IMR-90 (cell line): ENCODE results near the gene LRFN4. TPM values are rescaled to one million over a fixed set of nuclear protein-coding genes. Genes with fewer than 3 reads are reported as not detected.

ENCODE experiments used
- ATAC-seq: fragments of 200-7000 bp; cut with Tn5 transposase; 2 replicates; pipeline ENCODE4 v1.9.1; 2020; ENCODE audit warnings: low read depth, mild to moderate bottlenecking, moderate library complexity
- BruUV-seq: library from RNA; stranded (reverse); fragments of 400-500 nt; replicated peaks from 2 replicates; lab custom pipeline; 2021; lab: Mats Ljungman, UMichigan
- CTCF ChIA-PET: fragments of 300-600 bp; formaldehyde crosslinking; extraction: SDS; loops from one replicate; lab custom pipeline; 2021; ENCODE audit warnings: antibody characterized with exemption; lab: Yijun Ruan, JAX
- POLR2A ChIA-PET: fragments of 300-600 bp; sonication (Branson Sonifier 250); formaldehyde crosslinking; loops from one replicate; lab custom pipeline; 2022; ENCODE audit warnings: antibody characterized with exemption; ENCODE audit not compliant: unreplicated experiment; lab: Charles Lee
- DNase-seq: peaks from one replicate; pipeline ENCODE4 v3.0.0; 2013
- H2AFZ ChIP-seq: replicated peaks from 2 replicates; pipeline ENCODE3; 2013; ENCODE audit warnings: low read length, mild to moderate bottlenecking; ENCODE audit not compliant: poor library complexity
- H2AK5ac ChIP-seq: 2 replicates; pipeline ENCODE4 v1.6.1; 2013; ENCODE audit warnings: low read depth, low read length, inconsistent platforms
- H2AK9ac ChIP-seq: replicated peaks from 2 replicates; pipeline ENCODE3; 2013; ENCODE audit warnings: mild to moderate bottlenecking, low read depth, low read length, moderate library complexity; ENCODE audit not compliant: poor library complexity
- H2BK120ac ChIP-seq: 2 replicates; pipeline ENCODE4 v1.6.1; 2013; ENCODE audit warnings: low read depth, low read length, inconsistent platforms
- H2BK15ac ChIP-seq: 3 replicates; pipeline ENCODE4 v1.6.1; 2013; ENCODE audit warnings: low read depth, low read length, inconsistent platforms
- H2BK20ac ChIP-seq: 2 replicates; pipeline ENCODE4 v1.6.1; 2013; ENCODE audit warnings: low read depth, mild to moderate bottlenecking, inconsistent platforms, low read length, moderate library complexity
- H2BK5ac ChIP-seq: 2 replicates; pipeline ENCODE4 v1.6.1; 2013; ENCODE audit warnings: mild to moderate bottlenecking, low read depth, low read length, inconsistent platforms; ENCODE audit not compliant: poor library complexity, severe bottlenecking
- H3K14ac ChIP-seq: replicated peaks from 2 replicates; pipeline ENCODE4 v1.6.1; 2013; ENCODE audit warnings: low read depth, low read length, inconsistent platforms
- H3K18ac ChIP-seq: 2 replicates; pipeline ENCODE4 v1.6.1; 2013; ENCODE audit warnings: low read depth, low read length, control low read depth
- H3K23ac ChIP-seq: 2 replicates; pipeline ENCODE4 v1.6.1; 2013; ENCODE audit warnings: low read depth, low read length, inconsistent platforms
- H3K27ac ChIP-seq: 2 replicates; pipeline ENCODE4 v1.5.1; 2013; ENCODE audit warnings: mild to moderate bottlenecking, control low read depth, low read length; ENCODE audit not compliant: insufficient read depth
- H3K27me3 ChIP-seq: 2 replicates; pipeline ENCODE4 v1.6.1; 2013; ENCODE audit warnings: low read length; ENCODE audit not compliant: control insufficient read depth, insufficient read depth
- H3K36me3 ChIP-seq: 2 replicates; pipeline ENCODE4 v1.6.1; 2013; ENCODE audit warnings: low read length, mixed read lengths; ENCODE audit not compliant: control insufficient read depth, insufficient read depth
- H3K4ac ChIP-seq: 2 replicates; pipeline ENCODE4 v1.6.1; 2013; ENCODE audit warnings: low read depth, low read length, inconsistent platforms
- H3K4me1 ChIP-seq: 2 replicates; pipeline ENCODE4 v1.6.1; 2013; ENCODE audit warnings: low read length, mixed read lengths; ENCODE audit not compliant: control insufficient read depth, insufficient read depth
- H3K4me2 ChIP-seq: 2 replicates; pipeline ENCODE4 v1.6.1; 2013; ENCODE audit warnings: low read depth, mild to moderate bottlenecking, control low read depth, low read length, moderate library complexity
- H3K4me3 ChIP-seq: 2 replicates; pipeline ENCODE4 v1.5.1; 2013; ENCODE audit warnings: low read depth, mild to moderate bottlenecking, control low read depth, low read length, moderate library complexity; ENCODE audit not compliant: insufficient read depth
- H3K56ac ChIP-seq: 2 replicates; pipeline ENCODE4 v1.6.1; 2013; ENCODE audit warnings: low read length, inconsistent platforms; ENCODE audit not compliant: insufficient read depth; ENCODE audit errors: extremely low read depth
- H3K79me1 ChIP-seq, 2 experiments: 2 replicates each; pipeline ENCODE4 v1.6.1; 2013; ENCODE audit warnings: low read length in 2 of 2, inconsistent platforms in 1 of 2, low read depth in 1 of 2
- H3K9ac ChIP-seq: 2 replicates; pipeline ENCODE4 v1.6.1; 2013; ENCODE audit warnings: low read depth, low read length, control low read depth
- H3K9me1 ChIP-seq: 2 replicates; pipeline ENCODE4 v1.6.1; 2013; ENCODE audit warnings: low read length, inconsistent platforms; ENCODE audit not compliant: insufficient read depth
- H3K9me3 ChIP-seq: 2 replicates; pipeline ENCODE4 v1.6.1; 2013; ENCODE audit warnings: low read length; ENCODE audit not compliant: control insufficient read depth, insufficient read depth
- H4K20me1 ChIP-seq: 2 replicates; pipeline ENCODE4 v1.6.1; 2013; ENCODE audit warnings: low read length, inconsistent platforms; ENCODE audit not compliant: insufficient read depth
- H4K5ac ChIP-seq: 2 replicates; pipeline ENCODE4 v1.6.1; 2013; ENCODE audit warnings: mild to moderate bottlenecking, low read depth, low read length, control low read depth
- H4K8ac ChIP-seq, 2 experiments: 2 replicates each; pipeline ENCODE4 v1.6.1; 2013; ENCODE audit warnings: low read depth in 2 of 2, low read length in 2 of 2, control low read depth in 1 of 2, inconsistent platforms in 1 of 2
- H4K91ac ChIP-seq: 2 replicates; pipeline ENCODE4 v1.6.1; 2013; ENCODE audit warnings: low read depth, low read length, inconsistent platforms; ENCODE audit not compliant: insufficient read depth
- POLR2A ChIP-seq: IDR thresholded peaks from 2 replicates; pipeline ENCODE4 v1.6.1; 2012; ENCODE audit warnings: mild to moderate bottlenecking, low read depth, low read length
- RFX5 ChIP-seq: IDR thresholded peaks from 2 replicates; pipeline ENCODE4 v1.8.0; 2012; ENCODE audit warnings: low read depth, mild to moderate bottlenecking, low read length, moderate library complexity
- WGBS, 2 experiments: methylation state at CpG; one replicate each; pipeline versions ENCODE4 v1.1.5 to v1.1.7; 2013; ENCODE audit warnings: missing lambda C conversion rate in 2 of 2; ENCODE audit not compliant: insufficient read length in 1 of 2; ENCODE audit errors: extremely low coverage in 2 of 2; 5-methylcytosine and 5-hydroxymethylcytosine counted together
- dilution Hi-C: fragments of 300-500 bp; cut with HindIII; formaldehyde crosslinking; loops from one replicate; pipeline ENCODE4 v1.14.3; 2018; ENCODE audit warnings: low sequenced_read_pairs; ENCODE audit not compliant: unreplicated experiment
- in situ Hi-C: fragments of 300-500 bp; cut with MboI; formaldehyde crosslinking; loops from 3 replicates; pipeline ENCODE4 v1.14.3; 2019; ENCODE audit warnings: low sequenced_read_pairs, inconsistent platforms, mixed read lengths
- intact Hi-C: fragments of 100-400 bp; cut with micrococcal nuclease; formaldehyde crosslinking; loops from 2 replicates; pipeline ENCODE4 v1.10.0; 2022
- polyA plus RNA-seq, 3 experiments: library from polyadenylated mRNA; depleted of rRNA; stranded (reverse); fragments of >200 nt; gene quantifications; 2 replicates each; pipeline ENCODE4 v1.2.3, GENCODE V29; 2012; ENCODE audit warnings: low replicate concordance in 1 of 3
- total RNA-seq: library from RNA; depleted of rRNA; stranded (reverse); fragments of >200 nt; gene quantifications from 2 replicates; pipeline ENCODE4 v1.2.3, GENCODE V29; 2012

The LRFN4 gene
- total and polyA plus RNA-seq, 2 of the 4 experiments (the other 2 are of a cell fraction), result 6.1 to 18.9 TPM

- Histone ChIP-seq H3K9me1 (peaks cover 32% of the 10 kb centered on the region), H4K5ac (no peak overlapping the region), H3K14ac (peak overlapping the region; percentile 72), H4K91ac (no peak overlapping the region), H4K8ac (peak overlapping the region in 1 of 2 experiments; percentile 5; a peak in 1 of 4 replicates), H3K9ac (no peak overlapping the region), H2BK5ac (no peak overlapping the region), H3K56ac (no peak overlapping the region), H2BK120ac (peak overlapping the region; percentile 46), H3K18ac (no peak overlapping the region), H2AFZ (no peak overlapping the region), H2AK5ac (peak overlapping the region; percentile 8; the same call in 1 of the 2 replicates), H3K4ac (peak overlapping the region; percentile 35; the same call in 1 of the 2 replicates), H3K36me3 (peaks cover 2% of the 10 kb centered on the region; the same call in 1 of the 2 replicates), H2BK15ac (no peak overlapping the region; the same call in 1 of the 3 replicates), H3K27me3 (no peaks in the 10 kb centered on the region), H3K4me2 (no peak overlapping the region), H2BK20ac (no peak overlapping the region), H3K9me3 (no peaks in the 10 kb centered on the region), H3K27ac (no peak overlapping the region), H2AK9ac (peak overlapping the region; percentile 5), H3K4me1 (peaks cover 23% of the 10 kb centered on the region), H3K79me1 (peaks cover 0 to 33% of the 10 kb centered on the region in 2 experiments; a peak in 2 of 4 replicates), H4K20me1 (no peaks in the 10 kb centered on the region), H3K4me3 (no peak overlapping the region), H3K23ac (peak overlapping the region; percentile 32; the same call in 1 of the 2 replicates)
- ChIA-PET POLR2A (no interaction called here), CTCF (interaction anchor here (0.6 to 0.9 kb wide), 2 partner anchors 19 to 113 kb away, joined by 3 read pairs; no protein-coding TSS in a partner anchor)
- dilution Hi-C loops, result no loop called here
- intact Hi-C loops, result no loop called here
- DNase-seq (no peak), ATAC-seq (no peak; the same call in none of the 2 replicates)
- in situ Hi-C loops, result no loop called here
- BruUV-seq, result no TSS peak
- TF ChIP-seq RFX5, result peak; percentile 35; the same call in 1 of the 2 replicates
- no peak for TF ChIP-seq POLR2A
- WGBS, 2 experiments, result 80% methylated on average over 3 of the region's 9 CpGs; no CpG with 5 or more reads in 1 of the 2 experiments
Observed at GRCh38 chr11:66907751-66908630, 51.1 kb downstream of the LRFN4 start.
